Liver (tissue), 9 donors: ENCODE data around the gene LPA. TPM values are rescaled to one million over a fixed set of nuclear protein-coding genes. Genes with fewer than 3 reads are reported as not detected.
"Not testable (repeated sequence)": the region's sequence is repeated elsewhere in the genome, so short reads cannot be mapped to it uniquely, and the experiment has no call there.

Source experiments
- DNase-seq: peaks from one replicate; pipeline ENCODE4 v3.0.0-alpha.2; 2017; ENCODE audit warnings: low spot score
- H3K27ac ChIP-seq, 2 donors: one replicate each; pipeline ENCODE4 v1.7.0; 2013; ENCODE audit warnings: inconsistent platforms in 2 of 2, low read length in 2 of 2, control low read depth in 1 of 2, low read depth in 1 of 2, mild to moderate bottlenecking in 1 of 2
- H3K27me3 ChIP-seq, 4 donors: one replicate each; pipeline versions ENCODE4 v1.6.1 to v1.7.0; 2013; ENCODE audit warnings: low read length in 3 of 4, inconsistent platforms in 1 of 4, mild to moderate bottlenecking in 1 of 4, moderate library complexity in 1 of 4; ENCODE audit not compliant: control insufficient read depth in 4 of 4, insufficient read depth in 4 of 4
- H3K36me3 ChIP-seq, 4 donors: one replicate each; pipeline versions ENCODE4 v1.6.1 to v1.7.0; 2013; ENCODE audit warnings: low read length in 3 of 4, mild to moderate bottlenecking in 3 of 4, low read depth in 1 of 4, moderate library complexity in 1 of 4; ENCODE audit not compliant: control insufficient read depth in 4 of 4, insufficient read depth in 3 of 4
- H3K4me1 ChIP-seq, 4 donors: one replicate each; pipeline versions ENCODE4 v1.6.1 to v1.7.0; 2013; ENCODE audit warnings: low read length in 3 of 4, mild to moderate bottlenecking in 3 of 4, moderate library complexity in 1 of 4; ENCODE audit not compliant: control insufficient read depth in 4 of 4, insufficient read depth in 4 of 4
- H3K4me3 ChIP-seq, 3 donors: one replicate each; pipeline versions ENCODE4 v1.6.1 to v1.7.0; 2013; ENCODE audit warnings: low read length in 3 of 3, control low read depth in 1 of 3, low read depth in 1 of 3, mild to moderate bottlenecking in 1 of 3
- H3K9ac ChIP-seq, 2 donors: one replicate each; pipeline ENCODE4 v1.7.0; 2013; ENCODE audit warnings: low read length in 2 of 2, mild to moderate bottlenecking in 2 of 2, moderate library complexity in 2 of 2, control low read depth in 1 of 2, low read depth in 1 of 2
- H3K9me3 ChIP-seq, 4 donors: one replicate each; pipeline versions ENCODE4 v1.6.1 to v1.7.0; 2013; ENCODE audit warnings: low read length in 3 of 4; ENCODE audit not compliant: control insufficient read depth in 4 of 4
- FOXA1 ChIP-seq: IDR thresholded peaks from 2 replicates; pipeline ENCODE4 v1.6.1; 2016; ENCODE audit warnings: antibody characterized with exemption
- FOXA2 ChIP-seq: IDR thresholded peaks from 2 replicates; pipeline ENCODE4 v1.6.1; 2016; ENCODE audit warnings: antibody characterized with exemption
- GABPA ChIP-seq, 2 donors: IDR thresholded peaks in 1 of 2; conservative IDR thresholded peaks in 1 of 2; 2 replicates each; pipeline ENCODE4 v1.6.1; 2016; ENCODE audit warnings: antibody characterized with exemption in 2 of 2, mild to moderate bottlenecking in 1 of 2, moderate library complexity in 1 of 2
- HNF4A ChIP-seq, 2 donors: conservative IDR thresholded peaks; 2 replicates each; pipeline ENCODE4 v1.6.1; 2016; ENCODE audit warnings: antibody characterized with exemption in 2 of 2, mild to moderate bottlenecking in 2 of 2
- HNF4G ChIP-seq: IDR thresholded peaks from 2 replicates; pipeline ENCODE4 v1.6.1; 2016; ENCODE audit warnings: antibody characterized with exemption
- JUND ChIP-seq, 2 donors: IDR thresholded peaks; 2 replicates each; pipeline ENCODE4 v1.6.1; 2016; ENCODE audit warnings: antibody characterized with exemption in 2 of 2
- MAX ChIP-seq: IDR thresholded peaks from 2 replicates; pipeline ENCODE4 v1.6.1; 2016; ENCODE audit warnings: antibody characterized with exemption
- NR2F2 ChIP-seq: IDR thresholded peaks from 2 replicates; pipeline ENCODE4 v1.6.1; 2016; ENCODE audit warnings: antibody characterized with exemption
- RAD21 ChIP-seq, 2 donors: IDR thresholded peaks; 2 replicates each; pipeline ENCODE4 v1.6.1; 2016; ENCODE audit warnings: antibody characterized with exemption in 2 of 2, mild to moderate bottlenecking in 2 of 2
- REST ChIP-seq: IDR thresholded peaks from 2 replicates; pipeline ENCODE4 v1.6.1; 2016; ENCODE audit warnings: antibody characterized with exemption, mild to moderate bottlenecking
- RXRA ChIP-seq, 2 donors: IDR thresholded peaks; 2 replicates each; pipeline ENCODE4 v1.6.1; 2017 to 2018; ENCODE audit warnings: antibody characterized with exemption in 2 of 2, mild to moderate bottlenecking in 1 of 2
- SP1 ChIP-seq: IDR thresholded peaks from 2 replicates; pipeline ENCODE4 v1.6.1; 2018; ENCODE audit warnings: antibody characterized with exemption, mild to moderate bottlenecking
- TAF1 ChIP-seq: conservative IDR thresholded peaks from 2 replicates; pipeline ENCODE4 v1.6.1; 2016; ENCODE audit warnings: antibody characterized with exemption, mild to moderate bottlenecking
- YY1 ChIP-seq: IDR thresholded peaks from 2 replicates; pipeline ENCODE4 v1.6.1; 2016; ENCODE audit warnings: antibody characterized with exemption, mild to moderate bottlenecking
- WGBS: extraction: QIAGEN DNeasy Blood & Tissue Kit; methylation state at CpG from one replicate; pipeline ENCODE4 v1.1.7; 2013; 5-methylcytosine and 5-hydroxymethylcytosine counted together
- polyA plus RNA-seq, 2 donors: library from polyadenylated mRNA; stranded (reverse) in 1 of 2; unstranded in 1 of 2; fragments of 200-250 nt in 1 of 2; fragments of >200 nt in 1 of 2; fragmentation: Nextera tagmentation in 1 of 2; extraction: Ambion mirVana in 1 of 2; gene quantifications; one replicate each; pipeline versions ENCODE4 v1.2.1 to v1.2.3, GENCODE V29; 2013 to 2015
- total RNA-seq, 2 donors: library from RNA; depleted of rRNA; stranded (reverse); fragments of >200 nt; gene quantifications; one replicate each; pipeline ENCODE4 v1.2.3, GENCODE V29; 2014
- donor health status: healthy.
- donor health status: healthy.
- donor health status: healthy.
- donor health status: healthy.
- donor health status: healthy.

LPA gene
- total and polyA plus RNA-seq, 4 donors: 7.9 to 62.8 (median 23.9) TPM

- Histone ChIP-seq H3K27me3 (no peaks in the 10 kb centered on the region), H3K36me3 (peaks cover 11 to 85% (median 67%) of the 10 kb centered on the region in 4 donors), H3K9me3 (no peaks in the 10 kb centered on the region), H3K4me3 (no peak overlapping the region), H3K27ac (no peak overlapping the region), H3K9ac (no peak overlapping the region), H3K4me1 (no peaks in the 10 kb centered on the region)
- WGBS: 67% methylated on average over 1 of the region's 1 CpG
- DNase-seq: no peak
- TF ChIP-seq RXRA (IDR thresholded peaks at IDR 0.05) (no peak), MAX (no peak), FOXA2 (no peak), GABPA (IDR thresholded peaks at IDR 0.05 in 1 of 2, conservative IDR thresholded peaks at IDR 0.05 in 1 of 2) (no peak), YY1 (no peak), NR2F2 (no peak), HNF4G (no peak), TAF1 (no peak), FOXA1 (no peak), SP1 (no peak), REST (no peak), JUND (IDR thresholded peaks at IDR 0.05) (no peak), RAD21 (IDR thresholded peaks at IDR 0.05) (no peak)
Measured at GRCh38 chr6:160595838-160596832, 67.9 kb downstream of the LPA start.

- H3K4me3 ChIP-seq, H3K4me1 ChIP-seq, DNase-seq, H3K9me3 ChIP-seq, H3K27me3 ChIP-seq, H3K27ac ChIP-seq, H3K9ac ChIP-seq: not testable (repeated sequence)
- peaks cover 8 to 86% (median 65%) of the 10 kb centered on the region in 4 donors for H3K36me3 ChIP-seq
- 81% methylated on average over 4 of the region's 4 CpGs for WGBS
Measured at GRCh38 chr6:160595297-160595696, 68.8 kb downstream of the LPA start.

- Histone ChIP-seq H3K27ac (no peak overlapping the region), H3K4me1 (no peaks in the 10 kb centered on the region), H3K9me3 (no peaks in the 10 kb centered on the region), H3K36me3 (peaks cover 0 to 71% (median 61%) of the 10 kb centered on the region in 4 donors), H3K4me3 (no peak overlapping the region), H3K27me3 (no peaks in the 10 kb centered on the region), H3K9ac (no peak overlapping the region)
- TF ChIP-seq SP1: no peak
- TF ChIP-seq HNF4A (conservative IDR thresholded peaks at IDR 0.05): no peak
- TF ChIP-seq TAF1: no peak
- DNase-seq: no peak
- 87% methylated on average over 4 of the region's 4 CpGs for WGBS
Measured at GRCh38 chr6:160586374-160586773, 77.7 kb downstream of the LPA start.
